ENCODE measurements around the gene CACNA1I. TPM values are rescaled to one million over a fixed set of nuclear protein-coding genes. Genes with fewer than 3 reads are reported as not detected.

CACNA1I gene
- total RNA-seq, 3 donors from 2014 or later = 0.19 to 0.41 (median 0.20) TPM

- peak in 1 of 3 donors; percentile 12 for DNase-seq
- Histone ChIP-seq H3K4me3 (no peak overlapping the region), H3K4me1 (ENCODE audit: low read depth) (no peaks in the 10 kb centered on the region), H3K9me3 (no peaks in the 10 kb centered on the region), H3K36me3 (ENCODE audit: low read depth) (no peaks in the 10 kb centered on the region)
- TF ChIP-seq, protein P1, sequence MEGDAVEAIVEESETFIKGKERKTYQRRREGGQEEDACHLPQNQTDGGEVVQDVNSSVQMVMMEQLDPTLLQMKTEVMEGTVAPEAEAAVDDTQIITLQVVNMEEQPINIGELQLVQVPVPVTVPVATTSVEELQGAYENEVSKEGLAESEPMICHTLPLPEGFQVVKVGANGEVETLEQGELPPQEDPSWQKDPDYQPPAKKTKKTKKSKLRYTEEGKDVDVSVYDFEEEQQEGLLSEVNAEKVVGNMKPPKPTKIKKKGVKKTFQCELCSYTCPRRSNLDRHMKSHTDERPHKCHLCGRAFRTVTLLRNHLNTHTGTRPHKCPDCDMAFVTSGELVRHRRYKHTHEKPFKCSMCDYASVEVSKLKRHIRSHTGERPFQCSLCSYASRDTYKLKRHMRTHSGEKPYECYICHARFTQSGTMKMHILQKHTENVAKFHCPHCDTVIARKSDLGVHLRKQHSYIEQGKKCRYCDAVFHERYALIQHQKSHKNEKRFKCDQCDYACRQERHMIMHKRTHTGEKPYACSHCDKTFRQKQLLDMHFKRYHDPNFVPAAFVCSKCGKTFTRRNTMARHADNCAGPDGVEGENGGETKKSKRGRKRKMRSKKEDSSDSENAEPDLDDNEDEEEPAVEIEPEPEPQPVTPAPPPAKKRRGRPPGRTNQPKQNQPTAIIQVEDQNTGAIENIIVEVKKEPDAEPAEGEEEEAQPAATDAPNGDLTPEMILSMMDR (IDR thresholded peaks at IDR 0.05) = no peak
- intact Hi-C loops (cut with DNase I, micrococcal nuclease) = no loop called here
- no peak for ATAC-seq
Observed at GRCh38 chr22:39721206-39722031, 150.9 kb downstream of the CACNA1I start.

DNA sequence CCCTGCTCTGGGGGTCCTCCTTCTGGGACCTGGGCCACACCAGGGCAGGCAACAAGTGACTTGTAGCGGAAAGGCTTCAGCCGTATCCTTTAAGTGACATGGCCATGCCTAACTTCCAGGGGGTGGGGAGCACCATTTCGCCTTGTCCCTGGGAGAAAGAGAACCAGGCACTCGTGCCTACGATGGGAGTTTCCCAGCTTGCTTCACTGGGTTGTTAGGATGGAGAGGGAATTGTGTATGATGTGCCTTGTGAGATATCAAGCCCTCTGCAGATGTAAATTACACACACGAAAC is 151.4 kb downstream of the CACNA1I start:
- peak in 1 of 3 donors; percentile 9 for DNase-seq
- TF ChIP-seq, protein P1 (IDR thresholded peaks at IDR 0.05) = no peak
- H3K36me3 ChIP-seq (ENCODE audit: low read depth) = no peaks in the 10 kb centered on the region
- no peaks in the 10 kb centered on the region for H3K9me3 ChIP-seq
- H3K4me3 ChIP-seq = no peak overlapping the region
- intact Hi-C loops (cut with DNase I, micrococcal nuclease) = no loop called here
- ATAC-seq = no peak
- no peaks in the 10 kb centered on the region for H3K4me1 ChIP-seq (ENCODE audit: low read depth)

- DNase-seq (no peak), ATAC-seq (no peak)
- intact Hi-C loops (cut with DNase I, micrococcal nuclease) = no loop called here
- TF ChIP-seq, protein P1 (IDR thresholded peaks at IDR 0.05) = no peak
- no peaks in the 10 kb centered on the region for H3K36me3 ChIP-seq (ENCODE audit: low read depth)
- H3K9me3 ChIP-seq = no peaks in the 10 kb centered on the region
- no peak overlapping the region for H3K4me3 ChIP-seq
- H3K4me1 ChIP-seq (ENCODE audit: low read depth) = no peaks in the 10 kb centered on the region
Observed at GRCh38 chr22:39722501-39722900, 151.9 kb downstream of the CACNA1I start.

DNA sequence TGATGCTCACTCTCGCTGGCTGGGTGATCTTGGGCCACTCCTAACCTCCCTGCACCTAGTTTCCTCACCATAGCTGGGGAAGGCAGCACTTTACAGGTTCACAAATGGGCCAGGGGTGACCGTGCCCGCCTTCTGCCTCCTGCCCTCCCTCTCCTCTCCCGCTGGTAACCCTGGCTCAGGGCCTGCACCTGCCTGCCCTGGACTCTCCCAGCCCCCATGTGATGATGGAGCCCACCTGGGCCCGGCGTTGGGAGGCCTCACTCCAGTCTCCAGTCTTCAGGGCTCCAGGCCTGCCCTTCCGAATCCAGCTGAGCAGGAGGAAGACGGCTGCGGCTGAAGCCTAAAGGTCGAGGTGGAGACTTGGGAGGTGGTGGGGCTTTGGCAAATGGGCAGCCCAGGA is 152.9 kb downstream of the CACNA1I start:
- peak in 1 of 3 donors; percentile 21 for DNase-seq

GRCh38 chr22:39723899-39724351 is 153.4 kb downstream of the CACNA1I start:
- ATAC-seq = peak; percentile 51
- H3K4me3 ChIP-seq = no peak overlapping the region
- no peaks in the 10 kb centered on the region for H3K9me3 ChIP-seq
- H3K36me3 ChIP-seq (ENCODE audit: low read depth) = no peaks in the 10 kb centered on the region
- intact Hi-C loops (cut with DNase I, micrococcal nuclease) = no loop called here
- TF ChIP-seq, protein P1 (IDR thresholded peaks at IDR 0.05) = no peak
- peak in 1 of 3 donors; percentile 18 for DNase-seq
- no peaks in the 10 kb centered on the region for H3K4me1 ChIP-seq (ENCODE audit: low read depth)

More for the DNA sequence above, 152.9 kb downstream of the CACNA1I start:
- no peak for ATAC-seq
- Histone ChIP-seq H3K36me3 (ENCODE audit: low read depth) (no peaks in the 10 kb centered on the region), H3K4me3 (no peak overlapping the region), H3K4me1 (ENCODE audit: low read depth) (no peaks in the 10 kb centered on the region), H3K9me3 (no peaks in the 10 kb centered on the region)
- intact Hi-C loops (cut with DNase I, micrococcal nuclease) = no loop called here
- TF ChIP-seq, protein P1 (IDR thresholded peaks at IDR 0.05) = no peak

Measured in mucosa of descending colon (tissue), 3 donors.